ENCODE results near the gene PDGFRB. TPM values are rescaled to one million over a fixed set of nuclear protein-coding genes. Genes with fewer than 3 reads are reported as not detected.

The PDGFRB gene
- total and polyA plus RNA-seq, 2 of the 4 experiments (the other 2 are of a cell fraction) = 108 to 124 TPM

- Histone ChIP-seq H3K23ac (ENCODE audit: low read depth, low read length) (peak overlapping the region; percentile 100), H4K20me1 (ENCODE audit: insufficient read depth, low read length) (no peaks in the 10 kb centered on the region), H2AK5ac (ENCODE audit: low read depth, low read length) (peak overlapping the region; percentile 100), H4K91ac (ENCODE audit: insufficient read depth, low read depth, low read length) (peak overlapping the region; percentile 100), H3K56ac (ENCODE audit: extremely low read depth, insufficient read depth, low read length) (peak overlapping the region; percentile 96), H3K9ac (ENCODE audit: low read depth, low read length) (peak overlapping the region; percentile 95), H2BK120ac (ENCODE audit: low read depth, low read length) (peak overlapping the region; percentile 99), H3K4me3 (ENCODE audit: insufficient read depth, low read depth, low read length) (no peak overlapping the region), H3K14ac (replicated peaks; ENCODE audit: low read depth, low read length) (peak overlapping the region; percentile 100), H2BK20ac (ENCODE audit: low read depth, low read length) (peak overlapping the region; percentile 100), H4K8ac (ENCODE audit: low read depth in 2 of 2, low read length in 2 of 2) (peak overlapping the region; percentile 95 to 100), H3K27ac (ENCODE audit: insufficient read depth, low read length) (peak overlapping the region; percentile 98), H3K79me1 (ENCODE audit: low read depth in 1 of 2, low read length in 2 of 2) (peaks cover 38 to 92% of the 10 kb centered on the region in 2 experiments), H3K9me1 (ENCODE audit: insufficient read depth, low read length) (peaks cover 32% of the 10 kb centered on the region), H3K36me3 (ENCODE audit: control insufficient read depth, insufficient read depth, low read length) (peaks cover 51% of the 10 kb centered on the region), H3K4ac (ENCODE audit: low read depth, low read length) (peak overlapping the region; percentile 100), H3K4me2 (ENCODE audit: low read depth, low read length) (peak overlapping the region; percentile 2; the same call in 1 of the 2 replicates), H3K27me3 (ENCODE audit: control insufficient read depth, insufficient read depth, low read length) (no peaks in the 10 kb centered on the region), H2BK15ac (ENCODE audit: low read depth, low read length) (peak overlapping the region; percentile 100), H3K18ac (ENCODE audit: low read depth, low read length) (peak overlapping the region; percentile 99), H2BK5ac (ENCODE audit: low read depth, low read length, poor library complexity, severe bottlenecking) (peak overlapping the region; percentile 98), H2AFZ (replicated peaks; ENCODE audit: low read length, poor library complexity) (peak overlapping the region; percentile 40), H3K9me3 (ENCODE audit: control insufficient read depth, insufficient read depth, low read length) (no peaks in the 10 kb centered on the region), H4K5ac (ENCODE audit: low read depth, low read length) (peak overlapping the region; percentile 100), H2AK9ac (replicated peaks; ENCODE audit: low read depth, low read length, poor library complexity) (peak overlapping the region; percentile 99), H3K4me1 (ENCODE audit: control insufficient read depth, insufficient read depth, low read length) (peaks cover 65% of the 10 kb centered on the region)
- in situ Hi-C loops (cut with MboI; ENCODE audit: low sequenced_read_pairs) = no loop called here
- intact Hi-C loops (cut with micrococcal nuclease) = no loop called here
- dilution Hi-C loops (cut with HindIII; ENCODE audit: low sequenced_read_pairs, unreplicated experiment) = no loop called here
- peak; percentile 70 for DNase-seq
- peak; percentile 36 for TF ChIP-seq POLR2A (IDR thresholded peaks at IDR 0.05; ENCODE audit: low read depth, low read length)
- TF ChIP-seq RAD21 (IDR thresholded peaks at IDR 0.05; ENCODE audit: low read length) = no peak
- peak; percentile 17; the same call in 1 of the 2 replicates for TF ChIP-seq CEBPB (IDR thresholded peaks at IDR 0.05; ENCODE audit: low read depth, low read length)
- 0 out of 2 replicates have a peak, but pooled peaks have one; percentile 12 for TF ChIP-seq MAZ (IDR thresholded peaks at IDR 0.05; ENCODE audit: borderline replicate concordance, low read depth, low read length)
- no CpG with 5 or more reads among the region's 12 CpGs for WGBS, 2 experiments (ENCODE audit: extremely low coverage in 2 of 2, insufficient read length in 1 of 2)
- CTCF ChIA-PET = interaction anchor here (1.2 kb wide), 1 partner anchor 81 kb away, joined by 4 read pairs; no protein-coding TSS in a partner anchor
- no TSS peak for BruUV-seq (replicated peaks)
- POLR2A ChIA-PET (ENCODE audit: unreplicated experiment) = no interaction called here
- ATAC-seq (ENCODE audit: low read depth) = peak; percentile 3
These were observed 18.3 kb downstream of the PDGFRB start for GRCh38 chr5:150137168-150137957.
